Measurements from ENCODE around the gene CNTN6.

Gene CNTN6

GRCh38 chr3:1447452-1447851, 354.6 kb downstream of the CNTN6 start:
- no peaks in the 10 kb centered on the region for H4K20me1 ChIP-seq (ENCODE audit: insufficient read depth, low read length, poor library complexity, severe bottlenecking)
- H3K4me1 ChIP-seq (ENCODE audit: insufficient read depth, low read length, poor library complexity, severe bottlenecking) = no peaks in the 10 kb centered on the region
- H2AFZ ChIP-seq (ENCODE audit: low read length) = no peak overlapping the region
- no peak overlapping the region for H3K9ac ChIP-seq (ENCODE audit: low read depth, low read length, poor library complexity, severe bottlenecking)
- H3K79me2 ChIP-seq (ENCODE audit: insufficient read depth, low read length) = no peaks in the 10 kb centered on the region
- H3F3A ChIP-seq (ENCODE audit: low read depth) = no peaks in the 10 kb centered on the region
- no peaks in the 10 kb centered on the region for H3K9me2 ChIP-seq (replicated peaks; ENCODE audit: low read depth, low read length)
- no peak for TF ChIP-seq CTCF (conservative IDR thresholded peaks at IDR 0.05; ENCODE audit: low read length)
- no peak for TF ChIP-seq EZH2phosphoT487 (IDR thresholded peaks at IDR 0.05; ENCODE audit: borderline replicate concordance)
- no peaks in the 10 kb centered on the region for H3K27me3 ChIP-seq (ENCODE audit: insufficient read depth, low read length, poor library complexity, severe bottlenecking)
- no peak overlapping the region for H3K4me3 ChIP-seq (ENCODE audit: low read length, poor library complexity, severe bottlenecking)
- H3K36me3 ChIP-seq (ENCODE audit: insufficient read depth, low read length) = no peaks in the 10 kb centered on the region
- no peak overlapping the region for H3K4me2 ChIP-seq (ENCODE audit: low read depth, low read length, poor library complexity, severe bottlenecking)
- H3K9me3 ChIP-seq (ENCODE audit: insufficient read depth, low read depth, low read length) = no peaks in the 10 kb centered on the region

- H3K4me3 ChIP-seq (ENCODE audit: low read length, poor library complexity, severe bottlenecking) = no peak overlapping the region
- no peak overlapping the region for H3K4me2 ChIP-seq (ENCODE audit: low read depth, low read length, poor library complexity, severe bottlenecking)
- no peaks in the 10 kb centered on the region for H4K20me1 ChIP-seq (ENCODE audit: insufficient read depth, low read length, poor library complexity, severe bottlenecking)
- H3K9me2 ChIP-seq (replicated peaks; ENCODE audit: low read depth, low read length) = no peaks in the 10 kb centered on the region
- H3K79me2 ChIP-seq (ENCODE audit: insufficient read depth, low read length) = no peaks in the 10 kb centered on the region
- H3F3A ChIP-seq (ENCODE audit: low read depth) = no peaks in the 10 kb centered on the region
- H3K4me1 ChIP-seq (ENCODE audit: insufficient read depth, low read length, poor library complexity, severe bottlenecking) = no peaks in the 10 kb centered on the region
- no peaks in the 10 kb centered on the region for H3K36me3 ChIP-seq (ENCODE audit: insufficient read depth, low read length)
- TF ChIP-seq EZH2phosphoT487 (IDR thresholded peaks at IDR 0.05; ENCODE audit: borderline replicate concordance) = no peak
- TF ChIP-seq CTCF (conservative IDR thresholded peaks at IDR 0.05; ENCODE audit: low read length) = no peak
- H2AFZ ChIP-seq (ENCODE audit: low read length) = no peak overlapping the region
- H3K9me3 ChIP-seq (ENCODE audit: insufficient read depth, low read depth, low read length) = no peaks in the 10 kb centered on the region
- H3K27me3 ChIP-seq (ENCODE audit: insufficient read depth, low read length, poor library complexity, severe bottlenecking) = no peaks in the 10 kb centered on the region
- H3K9ac ChIP-seq (ENCODE audit: low read depth, low read length, poor library complexity, severe bottlenecking) = no peak overlapping the region
Observed at GRCh38 chr3:1448443-1448842, 355.6 kb downstream of the CNTN6 start.
